Fibroblast of lung (primary cell): ENCODE measurements around the gene GPC3.

Experiments
- CTCF ChIP-seq, 2 donors: IDR thresholded peaks in 1 of 2; conservative IDR thresholded peaks in 1 of 2; 1 replicate in 1 of 2; 2 replicates in 1 of 2; pipeline ENCODE4 v1.5.1; 2011 to 2012; ENCODE audit warnings: low read length in 2 of 2, control low read depth in 1 of 2, inconsistent platforms in 1 of 2, low read depth in 1 of 2, mild to moderate bottlenecking in 1 of 2
- EZH2 ChIP-seq: IDR thresholded peaks from 2 replicates; pipeline ENCODE4 v1.5.1; 2012; ENCODE audit warnings: low read length, control low read depth, mild to moderate bottlenecking; ENCODE audit errors: missing control alignments

DNA sequence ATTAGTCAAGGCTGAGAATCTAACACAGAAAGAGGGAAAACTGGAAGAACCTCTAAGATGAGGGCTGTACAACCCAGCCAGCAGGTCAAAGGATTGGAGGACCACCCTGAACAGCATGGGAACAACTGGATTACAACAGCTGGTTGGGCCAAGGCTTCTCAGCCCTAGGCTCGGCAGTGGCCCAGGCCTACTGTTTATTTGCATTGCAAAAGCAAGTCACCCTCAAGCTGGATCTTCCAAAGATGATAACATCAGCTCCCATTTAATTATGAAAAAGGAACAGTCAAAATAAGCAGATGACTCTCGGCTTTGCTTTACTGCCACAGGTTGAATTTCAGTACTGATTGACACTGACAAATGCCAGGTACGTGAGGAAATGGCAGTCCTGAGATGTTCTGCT lies 61.8 kb downstream of the GPC3 start:
- TF ChIP-seq CTCF (conservative IDR thresholded peaks at IDR 0.05 in 1 of 2, IDR thresholded peaks at IDR 0.05 in 1 of 2; ENCODE audit: low read depth in 1 of 2, low read length in 2 of 2) (no peak), EZH2 (no peak)
